GM18867 (cell line): Measurements from ENCODE around the gene SNRNP40.

Experiments used
- ATAC-seq: cut with Tn5 transposase; IDR thresholded peaks from one replicate; pipeline ENCODE4 v1.9.1; 2021; ENCODE audit warnings: mild to moderate bottlenecking, moderate library complexity; ENCODE audit not compliant: unreplicated experiment

SNRNP40 gene

GRCh38 chr1:31234123-31234708 is 62.4 kb downstream of the SNRNP40 start:
- ATAC-seq = no peak

DNA sequence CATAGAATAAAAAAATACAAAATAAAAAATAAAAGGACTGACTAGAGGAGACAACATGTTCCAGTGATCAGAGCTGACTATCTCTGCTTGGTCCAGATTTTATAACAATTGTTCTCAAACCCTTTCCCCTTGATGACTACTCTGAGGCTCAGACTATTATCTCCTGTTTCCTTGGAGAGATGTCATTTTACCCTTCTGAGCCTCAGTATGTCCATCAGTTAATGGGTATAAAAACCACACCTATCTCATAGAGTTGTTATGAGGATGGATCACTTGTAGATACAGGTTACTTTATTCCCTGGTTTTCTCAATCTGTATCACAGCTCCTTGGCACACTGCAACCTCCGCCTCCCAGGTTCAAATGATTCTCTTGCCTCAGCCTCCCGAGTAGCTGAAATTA is 63.9 kb downstream of the SNRNP40 start:
- no peak for ATAC-seq

- ATAC-seq = no peak
Observed at GRCh38 chr1:31231802-31232201, 64.8 kb downstream of the SNRNP40 start.

GRCh38 chr1:31230378-31230777 is 66.2 kb downstream of the SNRNP40 start:
- ATAC-seq = no peak

GRCh38 chr1:31228986-31229385 is 67.6 kb downstream of the SNRNP40 start:
- no peak for ATAC-seq

GRCh38 chr1:31227891-31228568 is 68.6 kb downstream of the SNRNP40 start:
- no peak for ATAC-seq

DNA sequence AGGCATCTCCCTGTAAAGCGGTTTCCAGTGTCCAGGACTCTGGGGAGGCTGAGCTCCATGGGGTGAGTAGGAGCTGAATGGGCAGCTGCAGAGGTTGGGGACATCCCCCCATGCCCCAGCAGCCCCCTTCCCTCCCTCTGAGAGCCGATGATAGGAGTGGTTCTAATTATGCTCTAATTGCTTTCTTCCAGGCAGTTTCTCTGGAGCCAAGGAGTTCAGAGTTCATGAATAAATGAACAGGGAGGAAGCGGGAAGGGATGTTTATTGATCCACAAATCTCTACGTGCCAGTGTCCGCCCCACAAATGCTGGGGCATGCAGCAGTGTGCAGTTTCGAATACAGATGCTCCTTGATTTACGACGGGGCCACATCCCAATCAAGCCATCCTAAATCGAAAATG is 72.5 kb downstream of the SNRNP40 start:
- ATAC-seq = no peak

- no peak for ATAC-seq
Observed at GRCh38 chr1:31222176-31222575, 74.4 kb downstream of the SNRNP40 start.

DNA sequence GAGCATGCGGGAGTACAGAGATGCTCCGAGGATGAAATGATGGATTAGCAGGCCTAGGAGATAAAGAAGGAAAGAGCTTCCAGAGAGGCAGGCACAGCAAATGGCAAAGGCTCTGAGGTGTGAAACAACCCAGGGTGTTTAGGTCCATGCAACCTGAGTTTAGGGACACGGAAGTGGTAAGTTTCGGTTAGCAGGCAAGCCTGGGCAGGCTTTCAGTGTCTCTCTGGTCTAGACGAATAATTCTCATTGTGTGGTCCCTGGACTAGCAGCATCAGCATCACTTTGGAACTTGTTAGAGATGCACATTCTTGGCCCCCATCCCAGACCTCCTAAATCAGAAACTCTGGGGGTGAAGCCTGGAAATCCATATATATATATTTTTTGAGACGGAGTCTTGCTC is 75.5 kb downstream of the SNRNP40 start:
- no peak for ATAC-seq

DNA sequence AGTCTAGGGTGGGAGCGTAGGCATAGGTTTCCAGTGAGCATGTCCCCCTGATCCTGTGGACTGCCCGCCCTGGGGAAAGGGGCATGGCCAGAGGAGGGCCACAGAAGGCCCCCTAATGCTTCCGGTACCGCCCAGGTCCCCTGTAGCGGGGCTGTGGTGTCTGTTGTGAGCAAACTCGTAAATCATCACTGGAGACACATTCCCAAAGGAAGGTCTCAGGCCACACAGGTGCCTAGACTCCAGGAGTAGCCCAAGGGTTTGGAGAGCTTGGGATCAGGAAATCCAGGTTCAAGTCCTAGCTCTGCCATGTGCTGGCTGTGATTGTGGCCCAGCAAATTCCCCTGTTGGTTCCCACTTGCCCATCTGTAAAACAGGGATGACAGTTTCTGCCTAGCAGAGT is 77.1 kb downstream of the SNRNP40 start:
- ATAC-seq = no peak

DNA sequence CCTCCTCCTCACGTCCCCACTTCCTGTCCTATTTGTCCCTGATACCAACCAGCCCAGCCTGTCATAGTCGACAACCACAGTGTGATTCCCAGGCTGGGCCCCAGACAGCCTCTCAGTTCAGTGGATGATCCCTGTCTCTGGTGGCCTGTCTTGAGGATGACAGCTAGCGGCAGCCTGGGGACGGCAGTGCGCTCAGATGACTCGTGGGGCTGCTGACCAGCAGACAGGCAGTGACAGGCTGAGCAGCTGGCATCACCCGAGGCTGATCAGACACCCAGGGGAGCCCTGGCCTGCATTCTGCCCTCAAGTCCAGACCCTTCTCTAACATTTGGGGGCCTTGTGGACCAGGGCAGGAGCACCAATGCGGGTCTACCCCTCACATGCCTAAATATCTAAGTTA is 77.9 kb downstream of the SNRNP40 start:
- no peak for ATAC-seq

DNA sequence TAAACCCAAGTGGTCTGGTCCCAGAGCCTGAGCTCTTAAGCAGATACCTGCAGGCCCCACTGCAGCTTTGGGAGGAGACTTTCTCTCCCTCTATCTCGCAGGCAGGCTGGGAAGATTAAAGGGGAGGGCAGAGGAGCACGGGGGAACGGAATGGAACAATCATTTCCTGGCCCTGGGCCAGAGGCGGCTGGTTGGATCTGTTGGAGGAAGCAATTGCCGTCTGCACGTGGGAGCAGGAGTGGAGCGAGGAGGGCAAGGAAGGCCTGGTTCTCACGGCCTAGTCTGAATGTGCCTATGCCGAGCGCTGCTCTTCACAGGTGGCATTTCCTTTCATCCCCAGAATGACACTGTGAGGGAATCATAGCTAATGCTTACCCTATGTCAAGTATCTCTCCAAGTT is 80.6 kb downstream of the SNRNP40 start:
- ATAC-seq = no peak

- ATAC-seq = no peak
Observed at GRCh38 chr1:31215065-31215570, 81.5 kb downstream of the SNRNP40 start.

GRCh38 chr1:31214316-31215064 is 82.1 kb downstream of the SNRNP40 start:
- no peak for ATAC-seq
